GM11168 (cell line): Measurements from ENCODE around the gene HOXC9.

Experiments used
- in situ Hi-C: fragments of 300-500 bp; cut with MboI; formaldehyde crosslinking; loops from one replicate; pipeline ENCODE4 v1.12.0; 2022; ENCODE audit warnings: low sequenced_read_pairs; ENCODE audit not compliant: unreplicated experiment

Gene HOXC9

GRCh38 chr12:53986686-53987483 is 13.1 kb upstream of the HOXC9 start:
- in situ Hi-C loops, result no loop called here

- in situ Hi-C loops, result no loop called here
These were observed 12.2 kb upstream of the HOXC9 start for GRCh38 chr12:53987787-53988230.

GRCh38 chr12:53988541-53989226 is 11.3 kb upstream of the HOXC9 start:
- in situ Hi-C loops, result no loop called here

- in situ Hi-C loops, result no loop called here
These were observed 10.5 kb upstream of the HOXC9 start for GRCh38 chr12:53989227-53990113.

GRCh38 chr12:53990311-53991076 is 9.5 kb upstream of the HOXC9 start:
- in situ Hi-C loops, result no loop called here

GRCh38 chr12:53991077-53991460 is 8.9 kb upstream of the HOXC9 start:
- in situ Hi-C loops, result no loop called here

- in situ Hi-C loops, result no loop called here
These were observed 7.5 kb upstream of the HOXC9 start for GRCh38 chr12:53992377-53992889.

- in situ Hi-C loops, result no loop called here
These were observed 6.6 kb upstream of the HOXC9 start for GRCh38 chr12:53993162-53994008.

- in situ Hi-C loops, result no loop called here
These were observed 6.0 kb upstream of the HOXC9 start for GRCh38 chr12:53994009-53994263.

- in situ Hi-C loops, result no loop called here
These were observed 5.5 kb upstream of the HOXC9 start for GRCh38 chr12:53994264-53995001.

- in situ Hi-C loops, result no loop called here
These were observed 5.0 kb upstream of the HOXC9 start for GRCh38 chr12:53995002-53995377.

- in situ Hi-C loops, result no loop called here
These were observed 4.4 kb upstream of the HOXC9 start for GRCh38 chr12:53995378-53996239.

GRCh38 chr12:53996240-53997203 is 3.4 kb upstream of the HOXC9 start:
- in situ Hi-C loops, result no loop called here

GRCh38 chr12:53997204-53998109 is 2.5 kb upstream of the HOXC9 start:
- in situ Hi-C loops, result no loop called here

- in situ Hi-C loops, result no loop called here
These were observed 1.7 kb upstream of the HOXC9 start for GRCh38 chr12:53998110-53998899.
